Vagina (tissue), 2 donors: ENCODE results near the gene RHOU. TPM values are rescaled to one million over a fixed set of nuclear protein-coding genes. Genes with fewer than 3 reads are reported as not detected.
"Not testable (repeated sequence)": the region's sequence is repeated elsewhere in the genome, so short reads cannot be mapped to it uniquely, and the experiment has no call there.

Experiments used
- DNase-seq, 2 donors: peaks; one replicate each; pipeline ENCODE4 v3.0.0-alpha.2; 2017; ENCODE audit errors: extremely low spot score in 2 of 2
- H3K27ac ChIP-seq: fragments of 200-600 bp; sonication (generic); one replicate; pipeline ENCODE4 v1.5.1; 2019
- H3K27me3 ChIP-seq: fragments of 200-600 bp; sonication (generic); one replicate; pipeline ENCODE4 v1.5.1; 2019
- H3K36me3 ChIP-seq, 2 donors: fragments of 200-600 bp; sonication (generic); one replicate each; pipeline ENCODE4 v1.5.1; 2017 to 2019
- H3K4me1 ChIP-seq: fragments of 200-600 bp; sonication (generic); one replicate; pipeline ENCODE4 v1.5.1; 2019
- H3K4me3 ChIP-seq, 2 donors: fragments of 200-600 bp; sonication (generic); 1 replicate in 1 of 2; 2 replicates in 1 of 2; pipeline ENCODE4 v1.5.1; 2016 to 2019
- H3K9me3 ChIP-seq: fragments of 200-600 bp; sonication (generic); one replicate; pipeline ENCODE4 v1.5.1; 2019
- POLR2A ChIP-seq, 2 donors: fragments of 450-650 bp; IDR thresholded peaks; one replicate each; pipeline ENCODE4 v1.6.1; 2017; ENCODE audit warnings: antibody characterized with exemption in 2 of 2, mild to moderate bottlenecking in 2 of 2, moderate library complexity in 2 of 2
- POLR2AphosphoS5 ChIP-seq, 2 donors: sonication (generic); formaldehyde crosslinking; IDR thresholded peaks; one replicate each; pipeline ENCODE4 v1.9.0; 2017; ENCODE audit warnings: antibody characterized with exemption in 2 of 2, mild to moderate bottlenecking in 2 of 2, low read depth in 1 of 2; ENCODE audit not compliant: insufficient read depth in 1 of 2
- intact Hi-C: fragments of 100-400 bp; cut with DNase I; formaldehyde crosslinking; loops from one replicate; pipeline ENCODE4 v1.15.1; 2023
- total RNA-seq: library from RNA; depleted of rRNA; stranded (reverse); fragments of >200 nt; gene quantifications from one replicate; pipeline ENCODE4 v1.2.3, GENCODE V29; 2016
- TF ChIP-seq, protein P1 (sequence below), 3 experiments: fragments of 450-650 bp in 2 of 3; fragments of 200-600 bp in 1 of 3; sonication (generic) in 1 of 3; IDR thresholded peaks; one replicate each; pipeline ENCODE4 v1.5.1; 2017 to 2019; ENCODE audit warnings: antibody characterized with exemption in 3 of 3, mild to moderate bottlenecking in 2 of 3, moderate library complexity in 2 of 3

The RHOU gene
- total RNA-seq, 1 donor from 2014 or later = 10.8 TPM

DNA sequence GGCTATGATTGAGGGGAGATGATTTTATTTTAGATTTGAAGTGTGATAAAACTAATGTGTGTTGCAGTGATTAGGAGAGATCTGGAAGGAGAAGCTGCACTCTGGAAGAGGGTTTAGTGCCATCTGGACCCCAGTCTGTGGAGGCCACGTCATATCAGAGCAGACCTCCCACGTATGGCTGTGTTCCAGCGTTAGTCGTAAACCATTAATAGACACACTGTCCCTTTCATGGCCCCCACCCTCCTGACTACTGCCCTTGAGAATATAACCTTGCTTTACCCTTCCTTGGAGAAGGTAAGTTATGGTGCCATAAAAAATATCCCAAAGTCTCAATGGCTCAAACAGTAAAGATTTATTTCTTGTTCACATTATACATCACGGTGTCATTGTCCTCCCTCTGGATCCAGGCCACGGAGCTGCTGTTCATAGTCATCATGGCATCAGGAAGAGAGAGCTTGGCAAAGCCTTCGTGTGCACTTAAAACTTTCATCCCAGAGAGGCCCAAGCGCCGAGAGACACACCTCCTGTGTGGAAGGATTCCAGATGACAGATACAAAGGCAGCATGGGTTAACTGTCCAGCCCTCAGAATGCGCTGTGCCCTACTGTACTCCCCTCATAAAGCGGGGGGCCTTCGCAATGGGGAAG, 33.2 kb downstream of the RHOU start:
- Histone ChIP-seq H3K4me3 (no peak overlapping the region), H3K36me3 (no peaks in the 10 kb centered on the region), H3K4me1 (no peaks in the 10 kb centered on the region), H3K9me3 (no peaks in the 10 kb centered on the region), H3K27me3 (no peaks in the 10 kb centered on the region), H3K27ac (no peak overlapping the region)
- no peak for DNase-seq
- intact Hi-C loops = no loop called here
- no peak for TF ChIP-seq POLR2AphosphoS5 (IDR thresholded peaks at IDR 0.05; ENCODE audit: insufficient read depth in 1 of 2, low read depth in 1 of 2)

DNA sequence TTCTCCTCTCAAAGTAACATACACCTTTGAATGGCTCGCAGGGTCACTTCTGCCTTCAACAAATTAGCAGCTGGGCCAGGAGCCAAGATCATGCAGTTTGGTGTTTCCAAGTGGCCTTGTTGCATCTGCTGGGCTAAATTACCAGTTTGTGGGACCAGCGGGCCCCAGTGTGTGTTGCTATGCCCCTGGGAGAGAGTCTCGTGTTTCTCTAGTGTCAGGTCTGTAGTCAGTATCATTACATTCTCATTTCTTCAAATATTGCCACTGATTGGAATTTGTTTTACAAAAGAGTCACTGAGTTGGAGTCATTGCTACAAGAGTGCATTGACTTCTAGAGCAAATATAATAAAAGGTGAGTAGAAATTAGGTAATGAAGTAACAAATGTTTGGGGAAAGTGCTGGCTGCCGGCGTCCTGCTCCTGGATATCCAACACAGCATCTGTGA, 35.5 kb downstream of the RHOU start:
- no peaks in the 10 kb centered on the region for H3K9me3 ChIP-seq
- no peaks in the 10 kb centered on the region for H3K36me3 ChIP-seq
- intact Hi-C loops = no loop called here
- no peak for DNase-seq
- TF ChIP-seq, protein P1, sequence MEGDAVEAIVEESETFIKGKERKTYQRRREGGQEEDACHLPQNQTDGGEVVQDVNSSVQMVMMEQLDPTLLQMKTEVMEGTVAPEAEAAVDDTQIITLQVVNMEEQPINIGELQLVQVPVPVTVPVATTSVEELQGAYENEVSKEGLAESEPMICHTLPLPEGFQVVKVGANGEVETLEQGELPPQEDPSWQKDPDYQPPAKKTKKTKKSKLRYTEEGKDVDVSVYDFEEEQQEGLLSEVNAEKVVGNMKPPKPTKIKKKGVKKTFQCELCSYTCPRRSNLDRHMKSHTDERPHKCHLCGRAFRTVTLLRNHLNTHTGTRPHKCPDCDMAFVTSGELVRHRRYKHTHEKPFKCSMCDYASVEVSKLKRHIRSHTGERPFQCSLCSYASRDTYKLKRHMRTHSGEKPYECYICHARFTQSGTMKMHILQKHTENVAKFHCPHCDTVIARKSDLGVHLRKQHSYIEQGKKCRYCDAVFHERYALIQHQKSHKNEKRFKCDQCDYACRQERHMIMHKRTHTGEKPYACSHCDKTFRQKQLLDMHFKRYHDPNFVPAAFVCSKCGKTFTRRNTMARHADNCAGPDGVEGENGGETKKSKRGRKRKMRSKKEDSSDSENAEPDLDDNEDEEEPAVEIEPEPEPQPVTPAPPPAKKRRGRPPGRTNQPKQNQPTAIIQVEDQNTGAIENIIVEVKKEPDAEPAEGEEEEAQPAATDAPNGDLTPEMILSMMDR (IDR thresholded peaks at IDR 0.05) = no peak
- TF ChIP-seq POLR2A (IDR thresholded peaks at IDR 0.05) (no peak), POLR2AphosphoS5 (IDR thresholded peaks at IDR 0.05; ENCODE audit: insufficient read depth in 1 of 2, low read depth in 1 of 2) (no peak)
- no peaks in the 10 kb centered on the region for H3K27me3 ChIP-seq
- H3K4me3 ChIP-seq = no peak overlapping the region
- no peak overlapping the region for H3K27ac ChIP-seq
- H3K4me1 ChIP-seq = no peaks in the 10 kb centered on the region

DNA sequence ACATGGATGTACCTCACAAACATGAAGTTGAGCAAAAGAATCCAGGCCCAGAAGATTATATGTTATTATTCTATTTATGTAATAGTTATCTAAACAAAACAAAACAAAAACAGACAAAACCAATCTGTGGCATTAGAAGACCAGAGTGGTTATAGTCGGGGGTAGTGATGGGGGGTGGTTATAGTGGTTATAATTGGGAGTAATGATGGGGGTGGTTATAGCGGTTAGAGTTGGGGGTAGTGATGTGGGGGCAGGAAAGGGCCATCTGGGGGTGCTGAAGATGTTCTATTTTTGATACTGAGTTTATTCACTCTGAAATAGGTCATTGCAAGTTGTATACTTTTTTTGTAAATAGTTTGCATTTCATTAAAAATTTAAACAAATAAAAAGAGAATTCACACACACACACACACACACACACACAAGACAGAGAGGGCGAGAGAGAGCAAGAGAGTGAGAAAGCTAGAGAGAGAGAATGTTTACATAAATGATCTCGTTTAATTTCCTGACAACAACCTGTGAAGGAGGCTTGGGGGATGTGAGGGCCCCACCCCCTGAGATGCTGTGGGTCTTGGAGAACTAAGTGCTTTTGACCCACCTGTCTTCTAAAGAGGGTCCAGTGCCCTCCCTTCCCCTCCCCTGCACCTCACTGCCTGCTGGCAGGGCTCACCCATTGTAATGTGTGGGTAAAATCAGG, 37.4 kb downstream of the RHOU start:
- TF ChIP-seq POLR2AphosphoS5 (IDR thresholded peaks at IDR 0.05; ENCODE audit: insufficient read depth in 1 of 2, low read depth in 1 of 2) (no peak), POLR2A (IDR thresholded peaks at IDR 0.05) (no peak)
- TF ChIP-seq, protein P1 (IDR thresholded peaks at IDR 0.05) = no peak
- H3K27me3 ChIP-seq = no peaks in the 10 kb centered on the region
- H3K9me3 ChIP-seq = no peaks in the 10 kb centered on the region
- H3K4me3 ChIP-seq = no peak overlapping the region
- no peak overlapping the region for H3K27ac ChIP-seq
- H3K4me1 ChIP-seq = no peaks in the 10 kb centered on the region
- intact Hi-C loops = no loop called here
- no peaks in the 10 kb centered on the region for H3K36me3 ChIP-seq
- no peak for DNase-seq

DNA sequence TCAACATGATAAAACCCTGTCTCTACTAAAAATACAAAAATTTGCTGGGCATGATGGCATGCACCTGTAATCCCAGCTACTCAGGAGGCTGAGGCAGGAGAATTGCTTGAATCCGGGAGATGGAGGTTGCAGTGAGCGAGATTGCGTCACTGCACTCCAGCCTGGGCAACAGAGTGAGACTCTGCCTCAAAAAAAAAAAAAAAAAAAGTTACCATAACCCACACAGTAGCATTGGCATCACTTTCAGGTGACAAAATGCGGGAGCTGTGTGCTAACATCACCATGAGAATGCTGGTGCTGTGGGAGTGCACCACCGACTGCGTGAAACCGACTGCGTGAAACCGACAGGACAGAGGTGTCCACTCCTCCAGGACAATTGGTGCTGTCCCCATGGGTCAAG, 40.7 kb downstream of the RHOU start:
- H3K27ac ChIP-seq, H3K4me3 ChIP-seq, intact Hi-C loops: not testable (repeated sequence)

DNA sequence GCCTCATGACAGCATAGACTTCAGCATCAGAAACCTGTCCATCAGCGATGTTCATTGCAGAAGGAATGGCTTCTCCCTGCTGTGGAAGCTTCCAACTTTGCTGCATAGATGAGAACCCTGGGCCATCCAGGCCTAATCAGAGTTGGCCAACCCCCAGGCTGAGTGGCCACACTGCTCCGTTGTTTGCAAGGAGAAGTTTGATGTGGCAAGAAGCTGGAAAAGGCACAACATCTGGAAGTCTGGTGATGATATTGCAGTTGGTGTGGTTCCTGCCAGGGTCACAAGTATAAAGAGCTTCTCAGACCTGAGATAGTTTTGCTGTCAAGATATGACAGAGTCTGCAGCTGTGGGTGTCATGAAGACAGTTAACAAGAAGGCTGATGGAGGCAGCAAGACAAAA, 41.2 kb downstream of the RHOU start:
- DNase-seq = no peak
- Histone ChIP-seq H3K4me3 (no peak overlapping the region), H3K36me3 (no peaks in the 10 kb centered on the region), H3K27ac (no peak overlapping the region), H3K4me1 (no peaks in the 10 kb centered on the region), H3K9me3 (no peaks in the 10 kb centered on the region), H3K27me3 (no peaks in the 10 kb centered on the region)
- TF ChIP-seq POLR2A (IDR thresholded peaks at IDR 0.05) (no peak), POLR2AphosphoS5 (IDR thresholded peaks at IDR 0.05; ENCODE audit: insufficient read depth in 1 of 2, low read depth in 1 of 2) (no peak)
- TF ChIP-seq, protein P1 (IDR thresholded peaks at IDR 0.05) = no peak
- intact Hi-C loops = no loop called here

More for the DNA sequence above, 40.7 kb downstream of the RHOU start:
- DNase-seq, H3K27me3 ChIP-seq, H3K4me1 ChIP-seq, H3K36me3 ChIP-seq, H3K9me3 ChIP-seq: not testable (repeated sequence)

DNA sequence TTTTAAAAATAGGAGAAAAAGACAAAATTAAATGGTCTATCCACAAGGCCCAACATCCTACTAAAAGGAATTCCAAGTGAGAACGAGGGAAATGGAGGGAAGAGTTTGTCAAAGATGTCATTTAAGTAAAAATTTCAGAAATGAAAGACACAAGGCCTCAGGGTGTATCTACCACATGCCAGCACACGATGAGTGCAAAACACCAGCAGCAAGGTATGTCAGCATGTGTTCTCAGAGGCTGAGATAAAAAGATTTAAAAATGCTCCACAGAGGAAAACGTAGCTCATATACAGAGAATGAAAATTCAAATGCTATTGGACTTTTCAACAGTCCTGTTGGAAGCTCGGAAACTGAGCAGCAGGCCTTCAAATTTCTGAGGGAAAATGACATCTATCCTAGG, 42.0 kb downstream of the RHOU start:
- H3K27me3 ChIP-seq = no peaks in the 10 kb centered on the region
- H3K4me3 ChIP-seq = no peak overlapping the region
- no peaks in the 10 kb centered on the region for H3K36me3 ChIP-seq
- no peak for DNase-seq
- H3K4me1 ChIP-seq = no peaks in the 10 kb centered on the region
- H3K9me3 ChIP-seq = no peaks in the 10 kb centered on the region
- no peak overlapping the region for H3K27ac ChIP-seq
- TF ChIP-seq POLR2A (IDR thresholded peaks at IDR 0.05) = no peak
- TF ChIP-seq POLR2AphosphoS5 (IDR thresholded peaks at IDR 0.05; ENCODE audit: insufficient read depth in 1 of 2, low read depth in 1 of 2) = no peak
- TF ChIP-seq, protein P1 (IDR thresholded peaks at IDR 0.05) = no peak
- intact Hi-C loops = no loop called here
